Measurements from ENCODE around the gene KRT8.

GRCh38 chr12:52867642-52868041 lies 37.2 kb downstream of the KRT8 start:
- TF ChIP-seq CTCF (conservative IDR thresholded peaks at IDR 0.05 in 1 of 2, IDR thresholded peaks at IDR 0.05 in 1 of 2; ENCODE audit: extremely low read depth in 1 of 2, insufficient read depth in 1 of 2, low read depth in 1 of 2, low read length in 2 of 2) (no peak), EZH2 (IDR thresholded peaks at IDR 0.05; ENCODE audit: borderline replicate concordance, low read length) (no peak)
